ENCODE results near the gene IL24. TPM values are rescaled to one million over a fixed set of nuclear protein-coding genes. Genes with fewer than 3 reads are reported as not detected.
"Not testable (repeated sequence)": the region's sequence is repeated elsewhere in the genome, so short reads cannot be mapped to it uniquely, and the experiment has no call there.

IL24 gene
- total RNA-seq, 1 donor from 2014 or later, result 3.1 TPM

DNA sequence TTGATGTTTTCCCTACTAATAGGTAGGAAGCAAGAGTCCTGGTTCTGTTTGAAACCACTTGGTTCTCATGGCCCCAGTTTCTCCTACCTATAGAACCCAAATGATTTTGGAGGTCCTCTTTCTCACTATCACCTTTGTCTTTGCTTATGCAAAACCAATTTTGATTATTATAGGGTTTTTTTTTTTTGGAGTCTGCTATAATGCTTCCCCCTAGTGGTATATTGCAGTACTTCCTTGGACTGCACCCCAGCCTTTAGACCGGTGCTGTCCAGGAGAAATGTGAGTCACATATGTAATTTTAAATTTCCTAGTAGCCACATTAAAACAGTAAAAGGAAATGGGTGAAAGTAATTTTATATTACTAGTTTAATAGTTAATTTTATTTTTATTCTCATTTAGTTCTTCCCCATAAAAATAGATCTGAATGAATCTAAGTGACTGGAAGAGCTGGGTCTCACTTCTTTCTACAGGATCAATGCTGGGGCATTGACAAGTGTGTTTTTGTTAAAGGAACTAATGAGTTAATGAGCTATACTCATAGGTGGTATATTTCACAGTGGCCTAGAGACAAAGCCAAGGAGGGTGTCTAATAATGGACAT is 13.9 kb downstream of the IL24 start:
- no peak overlapping the region for H3K4me3 Mint-ChIP-seq (ENCODE audit: low read depth)
- DNase-seq (ENCODE audit: low spot score), result no peak
- H3K9me3 Mint-ChIP-seq, result no peaks in the 10 kb centered on the region
- peaks cover 11% of the 10 kb centered on the region for H3K27me3 Mint-ChIP-seq (ENCODE audit: low read depth)
- no peak overlapping the region for H3K27ac Mint-ChIP-seq
- peaks cover 39% of the 10 kb centered on the region for H3K4me1 Mint-ChIP-seq (ENCODE audit: low read depth)
- intact Hi-C loops (cut with micrococcal nuclease), result loop anchor here (1.0 to 5.0 kb wide), 5 partner anchors 14 to 249 kb away; partner anchors contain the start of genes IL20 and IL24
- H3K36me3 Mint-ChIP-seq (ENCODE audit: low read depth), result peaks cover 56% of the 10 kb centered on the region

DNA sequence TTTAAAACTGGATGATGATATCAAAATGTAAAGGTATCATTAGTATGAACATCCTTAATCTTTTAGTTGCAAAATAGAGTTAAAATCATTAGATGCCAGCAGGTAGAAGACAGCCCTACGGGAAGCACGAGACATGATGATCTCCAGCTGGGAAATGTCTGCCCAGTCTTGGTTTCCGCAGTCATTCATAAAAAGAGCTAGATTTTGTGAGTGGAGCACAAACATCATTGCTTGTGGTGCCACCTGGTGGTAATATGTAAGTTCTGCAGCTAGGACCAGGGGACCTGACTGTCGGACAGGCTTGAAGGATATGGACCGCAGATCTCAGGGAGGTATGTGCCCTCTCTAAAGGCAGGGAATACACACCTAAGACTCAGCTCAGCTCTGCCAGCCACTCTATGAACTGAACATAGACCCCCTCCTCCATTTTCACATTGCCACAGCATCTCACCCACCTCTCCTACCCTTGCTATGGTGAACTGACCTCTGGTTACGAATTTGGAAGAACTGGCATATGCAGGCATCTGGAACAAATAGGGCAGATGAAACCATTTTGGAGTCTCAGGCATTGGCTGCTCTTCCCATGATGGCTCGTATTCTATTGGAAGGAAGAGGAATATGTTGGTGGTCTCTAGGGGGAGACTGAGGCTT is 15.3 kb downstream of the IL24 start:
- H3K27ac Mint-ChIP-seq, result no peak overlapping the region
- peaks cover 11% of the 10 kb centered on the region for H3K27me3 Mint-ChIP-seq (ENCODE audit: low read depth)
- H3K36me3 Mint-ChIP-seq (ENCODE audit: low read depth), result peaks cover 60% of the 10 kb centered on the region
- peak; percentile 54 for DNase-seq (ENCODE audit: low spot score)
- H3K4me3 Mint-ChIP-seq (ENCODE audit: low read depth), result no peak overlapping the region
- peaks cover 46% of the 10 kb centered on the region for H3K4me1 Mint-ChIP-seq (ENCODE audit: low read depth)
- intact Hi-C loops (cut with micrococcal nuclease), result loop anchor here (1.0 to 5.0 kb wide), 3 partner anchors 103 to 278 kb away; partner anchors contain the start of gene DYRK3
- no peaks in the 10 kb centered on the region for H3K9me3 Mint-ChIP-seq

DNA sequence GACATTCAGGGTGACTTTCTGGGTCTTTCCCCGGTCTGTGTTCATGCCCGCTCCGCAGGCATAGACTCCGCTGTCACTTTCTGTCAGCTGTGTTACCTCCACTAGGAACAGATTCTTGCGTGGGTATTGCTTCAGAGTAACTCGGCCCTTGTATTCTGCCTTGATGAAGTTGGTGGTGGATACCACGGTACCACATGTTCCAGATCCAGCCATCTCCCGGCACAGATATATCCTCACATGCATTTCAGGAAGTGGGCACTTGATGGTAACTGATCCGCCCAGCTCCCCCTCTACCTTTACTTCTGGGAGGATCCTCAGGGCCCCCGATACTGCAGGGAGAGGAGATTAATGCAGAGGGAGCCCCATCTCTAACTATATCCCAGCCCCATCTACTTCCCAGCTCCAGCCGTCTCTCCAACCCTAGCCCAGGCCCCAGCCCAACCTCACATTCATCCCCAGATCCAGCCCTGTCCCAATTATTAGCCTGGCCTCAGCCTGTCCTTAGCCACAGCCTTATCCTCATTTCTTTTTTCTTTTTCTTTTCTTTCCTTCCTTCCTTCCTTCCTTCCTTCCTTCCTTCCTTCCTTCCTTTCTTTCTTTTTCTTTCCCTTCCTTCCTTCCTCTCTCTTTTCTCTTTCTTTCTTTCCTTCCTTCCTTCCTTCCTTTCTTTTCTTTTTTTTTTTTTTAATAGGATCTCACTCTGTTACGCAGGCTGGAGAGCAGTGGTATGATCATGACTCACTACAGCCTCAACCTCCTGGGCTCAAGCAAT is 16.7 kb downstream of the IL24 start:
- intact Hi-C loops (cut with micrococcal nuclease), result loop anchor here (2.0 to 5.0 kb wide), 2 partner anchors 252 to 279 kb away; partner anchors contain the start of gene DYRK3
- Mint-ChIP-seq H3K36me3 (ENCODE audit: low read depth) (peaks cover 57% of the 10 kb centered on the region), H3K27me3 (ENCODE audit: low read depth) (peaks cover 2% of the 10 kb centered on the region), H3K4me3 (ENCODE audit: low read depth) (no peak overlapping the region), H3K4me1 (ENCODE audit: low read depth) (peaks cover 46% of the 10 kb centered on the region), H3K9me3 (no peaks in the 10 kb centered on the region), H3K27ac (peak overlapping the region; percentile 12)
- no peak for DNase-seq (ENCODE audit: low spot score)

DNA sequence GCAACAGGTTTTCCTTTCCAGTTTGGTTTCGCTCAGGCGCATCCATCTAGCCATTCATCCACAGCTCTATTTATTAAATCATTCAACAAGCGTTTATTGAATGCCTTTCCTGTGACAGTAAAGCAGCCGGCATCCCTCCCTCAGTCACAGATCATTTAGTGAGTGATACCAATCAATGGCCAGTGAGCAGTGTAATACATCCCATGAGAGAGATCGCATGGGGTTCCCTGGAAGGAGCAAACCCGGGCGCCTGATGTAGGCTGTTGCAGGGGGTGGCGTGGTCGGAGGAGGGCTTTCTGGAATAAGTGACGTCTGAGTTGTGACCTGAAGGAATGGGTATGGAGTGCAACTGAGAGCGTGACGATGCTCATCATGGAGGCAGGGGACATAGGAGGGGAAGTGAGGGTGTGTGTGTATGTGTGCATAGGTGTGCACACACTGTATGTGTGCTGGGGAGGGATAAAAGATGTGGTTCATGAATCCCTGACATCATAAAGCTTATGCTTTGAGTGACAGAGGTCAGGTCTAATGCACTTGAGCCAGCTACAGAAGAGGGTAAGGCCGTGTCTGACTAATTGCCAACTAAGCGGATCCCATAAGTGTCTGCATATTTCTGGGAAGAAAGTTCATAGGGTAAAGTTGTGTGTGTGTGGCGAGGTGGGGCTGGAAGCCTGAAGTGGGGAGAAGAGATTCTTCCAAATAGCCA is 17.9 kb downstream of the IL24 start:
- H3K27ac Mint-ChIP-seq, result no peak overlapping the region

DNA sequence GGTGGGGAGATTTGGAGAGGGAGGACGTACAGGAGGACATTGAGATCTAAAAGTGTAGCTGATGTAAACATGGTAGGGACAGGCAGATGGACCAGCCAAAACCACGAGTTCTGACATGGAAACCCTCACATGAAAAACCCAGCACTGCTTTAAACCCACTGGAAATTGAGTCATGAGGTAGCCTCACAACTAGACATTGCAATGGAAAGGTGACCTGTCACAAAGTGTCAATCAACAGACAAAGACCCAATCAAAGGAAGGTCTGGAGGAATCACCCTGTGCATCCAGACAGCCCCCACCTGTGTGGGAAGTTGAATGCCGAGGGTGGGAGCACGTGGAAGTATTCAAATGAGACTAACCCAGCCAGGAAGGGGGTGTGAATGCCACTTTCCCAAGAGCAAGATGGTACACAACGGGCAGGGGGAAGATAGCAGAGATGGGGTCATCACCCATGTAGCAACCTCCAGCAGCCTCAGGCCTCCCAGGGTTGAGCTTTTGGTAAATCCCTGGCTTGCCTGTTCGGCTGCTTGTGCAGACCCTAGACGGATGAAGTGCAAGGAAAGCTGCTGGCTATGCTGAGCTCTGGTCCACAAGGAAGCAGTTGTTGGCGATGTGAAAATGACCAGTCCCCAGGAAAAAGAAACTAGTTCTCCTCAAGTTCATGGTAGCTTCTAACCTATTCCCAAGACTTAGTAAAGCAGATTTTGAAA is 18.9 kb downstream of the IL24 start:
- no peak for DNase-seq (ENCODE audit: low spot score)
- Mint-ChIP-seq H3K27me3 (ENCODE audit: low read depth) (peaks cover 1% of the 10 kb centered on the region), H3K27ac (peak overlapping the region; percentile 18), H3K36me3 (ENCODE audit: low read depth) (peaks cover 55% of the 10 kb centered on the region), H3K4me3 (ENCODE audit: low read depth) (no peak overlapping the region), H3K4me1 (ENCODE audit: low read depth) (peaks cover 59% of the 10 kb centered on the region), H3K9me3 (no peaks in the 10 kb centered on the region)
- intact Hi-C loops (cut with micrococcal nuclease), result no loop called here

More for the DNA sequence above, 17.9 kb downstream of the IL24 start:
- peaks cover 1% of the 10 kb centered on the region for H3K27me3 Mint-ChIP-seq (ENCODE audit: low read depth)
- H3K36me3 Mint-ChIP-seq (ENCODE audit: low read depth), result peaks cover 56% of the 10 kb centered on the region
- intact Hi-C loops (cut with micrococcal nuclease), result no loop called here
- DNase-seq (ENCODE audit: low spot score), result no peak
- no peaks in the 10 kb centered on the region for H3K9me3 Mint-ChIP-seq
- H3K4me1 Mint-ChIP-seq (ENCODE audit: low read depth), result peaks cover 50% of the 10 kb centered on the region
- no peak overlapping the region for H3K4me3 Mint-ChIP-seq (ENCODE audit: low read depth)

DNA sequence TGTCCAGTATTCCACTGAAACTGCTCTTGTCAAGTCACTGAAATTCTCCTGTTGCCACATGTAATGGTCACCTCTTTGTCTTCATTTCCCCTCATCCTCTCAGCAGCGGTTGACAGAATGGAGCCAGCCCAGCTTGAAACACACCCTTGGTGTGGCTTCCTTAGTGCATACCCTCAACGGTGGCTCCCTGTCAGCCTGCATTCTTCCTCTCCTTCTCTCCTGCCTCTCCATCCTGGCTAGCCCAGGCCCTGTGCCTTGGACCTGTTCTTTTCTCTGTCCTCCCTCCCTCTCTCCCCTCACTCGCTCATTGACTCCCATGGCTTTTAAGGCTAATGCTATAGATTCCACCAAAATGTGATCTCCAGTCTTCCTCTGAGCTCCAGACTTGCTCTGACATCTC is 20.8 kb downstream of the IL24 start:
- intact Hi-C loops (cut with micrococcal nuclease), result no loop called here

DNA sequence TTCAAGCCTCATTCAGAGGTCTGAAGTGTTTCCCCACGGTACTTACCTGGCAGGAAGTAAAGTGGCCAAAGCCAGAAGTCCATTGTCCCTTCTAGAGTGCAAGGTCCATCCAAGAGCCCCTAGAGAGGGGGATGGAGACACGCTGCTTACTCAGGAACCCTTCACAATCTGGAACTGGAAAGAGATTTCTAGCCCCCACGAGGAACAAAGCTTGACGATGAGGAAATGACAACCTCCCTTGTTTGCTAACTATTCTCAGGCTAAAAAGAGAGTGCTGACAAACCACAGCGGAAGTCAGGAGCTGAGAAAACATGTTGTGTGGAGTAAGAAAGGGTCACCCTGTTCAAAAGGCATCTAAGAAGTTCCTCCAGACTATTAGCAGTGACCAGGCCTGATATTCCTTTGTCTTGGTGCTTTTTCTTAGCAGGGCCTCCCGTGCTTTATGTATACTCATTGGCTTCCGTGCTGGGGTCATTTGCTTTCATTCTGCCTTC is 24.6 kb downstream of the IL24 start, which contains the start of gene FCMR:
Gene FCMR (minus strand): TSS at position 170 of the 494 bp plus-strand sequence. CDS start 87 bp downstream, at position 83.
- H3K4me1 Mint-ChIP-seq (ENCODE audit: low read depth), result peaks cover 42% of the 10 kb centered on the region
- no peak within 1 kb of the TSS for H3K27ac Mint-ChIP-seq
- intact Hi-C loops (cut with micrococcal nuclease), result loop anchor here (1.0 to 2.0 kb wide), 2 partner anchors 25 to 237 kb away; partner anchors contain the start of gene IL24

More for the DNA sequence above, 20.8 kb downstream of the IL24 start:
- H3K36me3 Mint-ChIP-seq (ENCODE audit: low read depth), result peaks cover 38% of the 10 kb centered on the region
- H3K27ac Mint-ChIP-seq, result peak overlapping the region; percentile 33
- peaks cover 62% of the 10 kb centered on the region for H3K4me1 Mint-ChIP-seq (ENCODE audit: low read depth)
- no peaks in the 10 kb centered on the region for H3K9me3 Mint-ChIP-seq
- no peaks in the 10 kb centered on the region for H3K27me3 Mint-ChIP-seq (ENCODE audit: low read depth)
- DNase-seq (ENCODE audit: low spot score), result no peak
- peak overlapping the region; percentile 2 for H3K4me3 Mint-ChIP-seq (ENCODE audit: low read depth)

DNA sequence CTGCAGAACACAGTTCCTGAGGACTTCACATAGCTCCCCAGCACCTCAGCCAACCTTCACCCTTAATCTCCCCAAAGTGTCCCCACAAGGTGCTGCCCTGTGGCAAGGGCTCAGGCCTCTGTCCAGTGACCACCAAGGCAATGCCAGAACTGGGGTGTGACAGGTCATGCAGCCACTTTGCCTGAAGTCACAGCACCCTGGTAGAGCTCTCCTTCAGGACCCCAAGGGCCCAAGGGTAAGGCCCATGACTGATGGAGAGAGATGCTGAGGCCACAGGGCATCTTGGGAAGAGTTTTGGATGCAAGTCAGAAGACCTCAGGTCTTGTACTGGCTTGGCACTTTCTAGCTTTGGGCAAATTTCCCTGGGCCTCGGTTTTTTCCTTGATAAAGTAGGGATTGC is 25.3 kb downstream of the IL24 start:
- peak overlapping the region; percentile 40 for H3K4me3 Mint-ChIP-seq (ENCODE audit: low read depth)
- H3K27me3 Mint-ChIP-seq (ENCODE audit: low read depth), result no peaks in the 10 kb centered on the region
- H3K9me3 Mint-ChIP-seq, result no peaks in the 10 kb centered on the region
- DNase-seq (ENCODE audit: low spot score), result no peak
- peaks cover 15% of the 10 kb centered on the region for H3K36me3 Mint-ChIP-seq (ENCODE audit: low read depth)
- intact Hi-C loops (cut with micrococcal nuclease), result loop anchor here (1.0 to 2.0 kb wide), 2 partner anchors 26 to 237 kb away; partner anchors contain the start of gene IL24
- H3K27ac Mint-ChIP-seq, result no peak overlapping the region
- peaks cover 37% of the 10 kb centered on the region for H3K4me1 Mint-ChIP-seq (ENCODE audit: low read depth)

More for the DNA sequence above, 24.6 kb downstream of the IL24 start, which contains the start of gene FCMR:
- H3K36me3 Mint-ChIP-seq (ENCODE audit: low read depth), result peaks cover 19% of the 10 kb centered on the region
- H3K27me3 Mint-ChIP-seq (ENCODE audit: low read depth), result no peaks in the 10 kb centered on the region
- H3K4me3 Mint-ChIP-seq (ENCODE audit: low read depth), result peak within 1 kb of the TSS; percentile 75
- DNase-seq (ENCODE audit: low spot score), result peak; percentile 36
- no peaks in the 10 kb centered on the region for H3K9me3 Mint-ChIP-seq

DNA sequence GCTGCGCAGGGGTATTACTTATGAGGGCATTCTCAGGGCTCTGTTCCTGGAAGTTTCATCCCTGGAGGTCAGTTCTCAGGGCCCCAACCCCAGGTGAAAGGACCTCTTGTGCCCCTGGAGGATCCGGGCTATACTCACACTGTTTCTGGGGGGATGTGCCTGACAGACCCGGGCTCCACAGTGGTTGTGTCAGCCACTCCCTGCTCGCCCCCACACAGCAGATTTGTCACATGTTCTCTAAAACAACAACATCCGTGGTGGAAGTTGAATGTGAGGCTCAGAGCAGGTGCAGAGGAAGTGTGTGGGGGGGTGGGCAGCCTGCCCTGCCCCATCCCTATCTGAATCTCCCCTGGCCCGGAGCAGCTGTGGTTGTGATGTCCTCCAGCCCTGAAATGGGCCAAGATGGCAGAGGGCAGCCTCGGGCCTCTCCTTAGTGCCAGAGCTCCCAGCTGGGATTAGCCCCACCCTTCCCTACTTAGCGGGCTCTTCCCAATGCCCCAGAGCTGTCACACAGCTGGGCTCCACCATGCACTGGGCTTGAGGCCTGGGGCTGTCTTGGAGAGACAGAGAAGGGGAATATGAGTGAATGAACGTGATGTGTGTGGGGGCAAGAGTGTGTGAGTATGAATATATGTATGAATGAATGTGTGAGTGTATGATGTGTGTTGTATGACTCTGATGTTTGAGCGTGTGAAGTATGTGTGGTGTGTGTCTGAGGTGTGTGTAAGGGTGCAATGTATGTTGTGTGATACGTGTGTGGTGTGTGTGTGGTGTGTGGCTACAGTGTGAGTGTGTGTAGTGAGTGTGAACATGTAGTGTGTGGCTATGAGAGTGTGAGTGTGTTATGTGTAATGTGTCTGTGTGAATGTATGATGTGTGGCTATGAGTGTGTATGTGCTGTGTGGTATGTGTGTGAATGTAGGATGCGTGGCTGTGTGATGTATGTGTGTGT is 26.0 kb downstream of the IL24 start:
- Mint-ChIP-seq H3K4me1 (ENCODE audit: low read depth) (peaks cover 30% of the 10 kb centered on the region), H3K27ac (no peak overlapping the region), H3K4me3 (ENCODE audit: low read depth) (no peak overlapping the region), H3K9me3 (no peaks in the 10 kb centered on the region), H3K27me3 (ENCODE audit: low read depth) (no peaks in the 10 kb centered on the region), H3K36me3 (ENCODE audit: low read depth) (peaks cover 8% of the 10 kb centered on the region)
- DNase-seq (ENCODE audit: low spot score), result peak; percentile 49
- intact Hi-C loops (cut with micrococcal nuclease), result loop anchor here (2.0 kb wide), 1 partner anchor 26 kb away; the partner anchor contains the start of gene IL24

DNA sequence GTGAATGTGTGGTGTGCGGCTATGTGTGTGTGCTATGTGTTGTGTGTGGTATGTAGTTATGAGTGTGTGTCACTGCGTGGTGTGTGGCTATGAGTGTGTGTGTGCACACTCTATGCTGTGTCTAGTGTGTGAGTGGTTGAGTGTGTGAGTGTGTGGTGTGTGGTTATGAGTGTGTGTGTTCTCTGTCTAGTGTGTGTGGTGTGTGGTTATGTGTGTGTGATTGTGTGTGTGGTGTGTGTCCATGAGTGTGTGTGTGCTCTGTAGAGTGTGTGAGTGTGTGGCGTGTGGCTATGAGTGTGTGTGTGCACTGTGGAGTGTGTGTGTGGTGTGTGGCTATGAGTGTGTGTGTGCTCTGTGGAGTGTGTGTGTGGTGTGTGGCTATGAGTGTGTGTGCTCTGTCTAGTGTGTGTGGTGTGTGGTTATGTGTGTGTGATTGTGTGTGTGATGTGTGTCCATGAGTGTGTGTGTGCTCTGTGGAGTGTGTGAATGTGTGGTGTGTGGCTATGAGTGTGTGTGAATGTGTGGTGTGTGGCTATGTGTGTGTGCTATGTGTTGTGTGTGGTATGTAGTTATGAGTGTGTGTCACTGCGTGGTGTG is 26.8 kb downstream of the IL24 start:
- not testable (repeated sequence) for H3K27me3 Mint-ChIP-seq (ENCODE audit: low read depth); H3K4me3 Mint-ChIP-seq (ENCODE audit: low read depth); DNase-seq (ENCODE audit: low spot score); H3K9me3 Mint-ChIP-seq; H3K27ac Mint-ChIP-seq; H3K36me3 Mint-ChIP-seq (ENCODE audit: low read depth)
- intact Hi-C loops (cut with micrococcal nuclease), result loop anchor here (2.0 kb wide), 1 partner anchor 27 kb away; the partner anchor contains the start of gene IL24
- H3K4me1 Mint-ChIP-seq (ENCODE audit: low read depth), result peaks cover 25% of the 10 kb centered on the region
